ENCODE data around the gene PNMA8B. TPM values are rescaled to one million over a fixed set of nuclear protein-coding genes. Genes with fewer than 3 reads are reported as not detected.
"Not testable (repeated sequence)": the region's sequence is repeated elsewhere in the genome, so short reads cannot be mapped to it uniquely, and the experiment has no call there.

PNMA8B gene
- total RNA-seq, 3 donors from 2014 or later = 1.6 to 4.2 (median 2.2) TPM

GRCh38 chr19:46528601-46529590 lies 33.2 kb upstream of the PNMA8B start:
- H3K27ac ChIP-seq = no peak overlapping the region
- no peaks in the 10 kb centered on the region for H3K27me3 ChIP-seq
- intact Hi-C loops (cut with DNase I; ENCODE audit: low total_unique reads) = loop anchor here (2.0 kb wide), 1 partner anchor 68 kb away; no protein-coding TSS in a partner anchor
- H3K4me1 ChIP-seq = no peaks in the 10 kb centered on the region
- no peaks in the 10 kb centered on the region for H3K9me3 ChIP-seq
- no peaks in the 10 kb centered on the region for H3K36me3 ChIP-seq
- no peak overlapping the region for H3K4me3 ChIP-seq
- no peak for DNase-seq (ENCODE audit: low spot score in 2 of 2)
- TF ChIP-seq CTCF (IDR thresholded peaks at IDR 0.05) (no peak), POLR2A (IDR thresholded peaks at IDR 0.05) (no peak), POLR2AphosphoS5 (IDR thresholded peaks at IDR 0.05) (no peak)

- H3K36me3 ChIP-seq; H3K9me3 ChIP-seq; H3K4me1 ChIP-seq; DNase-seq (ENCODE audit: low spot score in 2 of 2); H3K27me3 ChIP-seq; H3K4me3 ChIP-seq; intact Hi-C loops (cut with DNase I; ENCODE audit: low total_unique reads); H3K27ac ChIP-seq: not testable (repeated sequence)
These were observed 31.1 kb upstream of the PNMA8B start for GRCh38 chr19:46526801-46527200.

GRCh38 chr19:46524308-46524707 lies 28.6 kb upstream of the PNMA8B start:
- intact Hi-C loops (cut with DNase I; ENCODE audit: low total_unique reads) = no loop called here
- no peaks in the 10 kb centered on the region for H3K4me1 ChIP-seq
- no peak overlapping the region for H3K27ac ChIP-seq
- no peaks in the 10 kb centered on the region for H3K36me3 ChIP-seq
- H3K9me3 ChIP-seq = no peaks in the 10 kb centered on the region
- TF ChIP-seq POLR2A (IDR thresholded peaks at IDR 0.05) (no peak), POLR2AphosphoS5 (IDR thresholded peaks at IDR 0.05) (no peak), CTCF (IDR thresholded peaks at IDR 0.05) (no peak)
- no peak for DNase-seq (ENCODE audit: low spot score in 2 of 2)
- H3K27me3 ChIP-seq = no peaks in the 10 kb centered on the region
- H3K4me3 ChIP-seq = no peak overlapping the region

GRCh38 chr19:46522988-46523387 lies 27.3 kb upstream of the PNMA8B start:
- H3K36me3 ChIP-seq; H3K9me3 ChIP-seq; DNase-seq (ENCODE audit: low spot score in 2 of 2); intact Hi-C loops (cut with DNase I; ENCODE audit: low total_unique reads); H3K4me3 ChIP-seq; H3K4me1 ChIP-seq; H3K27me3 ChIP-seq; H3K27ac ChIP-seq: not testable (repeated sequence)

- no peak for DNase-seq (ENCODE audit: low spot score in 2 of 2)
- intact Hi-C loops (cut with DNase I; ENCODE audit: low total_unique reads) = no loop called here
- TF ChIP-seq POLR2AphosphoS5 (IDR thresholded peaks at IDR 0.05) (no peak), POLR2A (IDR thresholded peaks at IDR 0.05) (no peak), CTCF (IDR thresholded peaks at IDR 0.05) (no peak)
- H3K27ac ChIP-seq = no peak overlapping the region
- no peaks in the 10 kb centered on the region for H3K27me3 ChIP-seq
- H3K9me3 ChIP-seq = no peaks in the 10 kb centered on the region
- no peaks in the 10 kb centered on the region for H3K4me1 ChIP-seq
- no peak overlapping the region for H3K4me3 ChIP-seq
- H3K36me3 ChIP-seq = no peaks in the 10 kb centered on the region
These were observed 25.7 kb upstream of the PNMA8B start for GRCh38 chr19:46521241-46521868.

GRCh38 chr19:46520616-46521015 lies 24.9 kb upstream of the PNMA8B start:
- no peak for DNase-seq (ENCODE audit: low spot score in 2 of 2)
- intact Hi-C loops (cut with DNase I; ENCODE audit: low total_unique reads) = no loop called here
- no peak for TF ChIP-seq POLR2AphosphoS5 (IDR thresholded peaks at IDR 0.05)
- TF ChIP-seq CTCF (IDR thresholded peaks at IDR 0.05) = no peak
- TF ChIP-seq POLR2A (IDR thresholded peaks at IDR 0.05) = no peak
- no peaks in the 10 kb centered on the region for H3K4me1 ChIP-seq
- no peaks in the 10 kb centered on the region for H3K27me3 ChIP-seq
- H3K9me3 ChIP-seq = no peaks in the 10 kb centered on the region
- no peak overlapping the region for H3K27ac ChIP-seq
- no peaks in the 10 kb centered on the region for H3K36me3 ChIP-seq
- H3K4me3 ChIP-seq = no peak overlapping the region

All from breast epithelium (tissue), 4 donors.